ENCODE data around the gene ZDHHC8. TPM values are rescaled to one million over a fixed set of nuclear protein-coding genes. Genes with fewer than 3 reads are reported as not detected.

Gene ZDHHC8
- total and polyA plus RNA-seq, 10 of the 15 experiments (the other 5 are each of a cell fraction or from before 2014, with no cell fraction given), result 0.03 to 46.3 (median 5.3) TPM

DNA sequence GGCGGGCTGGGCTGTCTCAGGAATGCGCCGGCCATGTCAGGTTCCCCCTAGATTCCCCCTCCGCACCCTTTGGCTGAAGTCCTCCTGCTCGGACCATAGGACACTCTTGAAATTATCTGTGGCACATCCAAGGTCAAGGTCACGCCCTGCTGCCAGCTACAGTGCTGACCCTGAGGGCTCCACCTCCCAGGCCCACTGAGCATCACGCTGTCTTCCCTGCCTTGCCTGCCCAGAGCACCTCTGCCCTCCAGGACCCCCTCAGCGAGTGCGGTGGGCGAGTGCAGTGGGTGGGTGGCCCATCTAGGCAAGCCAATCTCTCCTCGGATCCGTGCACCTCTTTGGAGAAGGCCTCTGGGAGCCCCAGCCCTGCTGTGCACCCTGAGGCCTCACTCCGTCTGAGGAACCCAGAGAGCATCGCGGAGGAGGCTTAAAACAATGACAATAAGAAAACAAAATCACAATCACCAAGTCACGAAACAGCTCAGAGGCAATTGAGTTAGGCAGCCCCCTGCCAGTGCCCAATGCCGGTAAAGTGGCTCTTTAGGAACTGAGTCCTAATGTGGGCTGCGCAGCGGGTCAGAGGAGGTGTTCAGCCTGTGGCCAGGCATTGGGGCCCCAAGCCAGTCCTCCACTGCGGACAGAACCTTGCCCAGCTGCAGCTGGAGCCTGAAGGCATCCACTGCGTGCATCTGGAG, 45.8 kb downstream of the ZDHHC8 start:
- TF ChIP-seq SMC3 (IDR thresholded peaks at IDR 0.05; ENCODE audit: borderline replicate concordance, low read length) (no peak), ZNF207 (IDR thresholded peaks at IDR 0.05; ENCODE audit: borderline replicate concordance) (no peak), BCLAF1 (IDR thresholded peaks at IDR 0.05) (no peak), POLR2AphosphoS2 (IDR thresholded peaks at IDR 0.05; ENCODE audit: low read depth, low read length) (no peak), FOXM1 (IDR thresholded peaks at IDR 0.05; ENCODE audit: low read depth, low read length) (no peak), SMAD1 (IDR thresholded peaks at IDR 0.05; ENCODE audit: low read depth, partially characterized antibody) (no peak), CHD1 (IDR thresholded peaks at IDR 0.05; ENCODE audit: low read depth, low read length) (no peak), RUNX3 (IDR thresholded peaks at IDR 0.05; ENCODE audit: low read length) (no peak), SIN3A (IDR thresholded peaks at IDR 0.05; ENCODE audit: low read depth, low read length) (no peak), SUPT20H (IDR thresholded peaks at IDR 0.05; ENCODE audit: borderline replicate concordance, control insufficient read depth, low read depth, low read length) (no peak), SRF (IDR thresholded peaks at IDR 0.05; ENCODE audit: low read depth in 2 of 2, low read length in 2 of 2) (no peak), BACH1 (IDR thresholded peaks at IDR 0.05; ENCODE audit: borderline replicate concordance) (no peak), RAD51 (IDR thresholded peaks at IDR 0.05) (no peak), BMI1 (IDR thresholded peaks at IDR 0.05; ENCODE audit: borderline replicate concordance) (no peak), SP1 (IDR thresholded peaks at IDR 0.05; ENCODE audit: low read depth, low read length) (no peak), RFX5 (IDR thresholded peaks at IDR 0.05; ENCODE audit: low read depth, low read length) (no peak)
- TF ChIP-seq, protein P1, sequence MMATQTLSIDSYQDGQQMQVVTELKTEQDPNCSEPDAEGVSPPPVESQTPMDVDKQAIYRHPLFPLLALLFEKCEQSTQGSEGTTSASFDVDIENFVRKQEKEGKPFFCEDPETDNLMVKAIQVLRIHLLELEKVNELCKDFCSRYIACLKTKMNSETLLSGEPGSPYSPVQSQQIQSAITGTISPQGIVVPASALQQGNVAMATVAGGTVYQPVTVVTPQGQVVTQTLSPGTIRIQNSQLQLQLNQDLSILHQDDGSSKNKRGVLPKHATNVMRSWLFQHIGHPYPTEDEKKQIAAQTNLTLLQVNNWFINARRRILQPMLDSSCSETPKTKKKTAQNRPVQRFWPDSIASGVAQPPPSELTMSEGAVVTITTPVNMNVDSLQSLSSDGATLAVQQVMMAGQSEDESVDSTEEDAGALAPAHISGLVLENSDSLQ (IDR thresholded peaks at IDR 0.05), result no peak
- Histone ChIP-seq H3K27ac (ENCODE audit: control insufficient read depth, insufficient read depth) (no peak overlapping the region), H3K9ac (ENCODE audit: control insufficient read depth, insufficient read depth, low read length) (no peak overlapping the region), H4K20me1 (ENCODE audit: control insufficient read depth, insufficient read depth) (no peaks in the 10 kb centered on the region), H3K27me3 (replicated peaks in 1 of 2; ENCODE audit: control insufficient read depth in 2 of 2, insufficient read depth in 2 of 2, low read length in 1 of 2) (no peaks in the 10 kb centered on the region; a peak in 1 of 4 replicates), H3K4me3 (no peak overlapping the region), H3K4me1 (ENCODE audit: control insufficient read depth, insufficient read depth, low read length) (no peaks in the 10 kb centered on the region), H2AFZ (ENCODE audit: control insufficient read depth, low read depth, low read length) (no peak overlapping the region), H3K9me3 (replicated peaks; ENCODE audit: control insufficient read depth, insufficient read depth, low read length) (no peaks in the 10 kb centered on the region), H3K79me2 (ENCODE audit: control insufficient read depth, insufficient read depth, low read length) (no peaks in the 10 kb centered on the region), H3K4me2 (ENCODE audit: control insufficient read depth, insufficient read depth) (no peak overlapping the region), H3K36me3 (ENCODE audit: control insufficient read depth in 2 of 2, insufficient read depth in 2 of 2, low read length in 1 of 2) (no peaks in the 10 kb centered on the region)
- CTCF ChIA-PET, result no interaction called here
- in situ Hi-C loops (cut with MboI), result no loop called here
- POLR2A ChIA-PET, result no interaction called here
- intact Hi-C loops (cut with micrococcal nuclease; ENCODE audit: unreplicated experiment), result no loop called here
- BruUV-seq (replicated peaks), result no TSS peak
- FAIRE-seq (no peak), DNase-seq (ENCODE audit: low read depth, low spot score) (no peak), ATAC-seq (no peak)
- SMC1A ChIA-PET (ENCODE audit: uncharacterized antibody, unreplicated experiment), result no interaction called here
- RAD21 ChIA-PET (ENCODE audit: unreplicated experiment), result no interaction called here
- 39% methylated on average over 21 of the region's 21 CpGs for WGBS (ENCODE audit: insufficient coverage, insufficient replicate concordance, low lambda C conversion rate, missing lambda C conversion rate)

Data from GM12878 (cell line).